HG02763 (cell line): ENCODE results near the gene GSS.

Experiments
- ATAC-seq: cut with Tn5 transposase; IDR thresholded peaks from one replicate; pipeline ENCODE4 v1.9.1; 2021; ENCODE audit warnings: mild to moderate bottlenecking, moderate library complexity; ENCODE audit not compliant: unreplicated experiment

GSS gene

DNA sequence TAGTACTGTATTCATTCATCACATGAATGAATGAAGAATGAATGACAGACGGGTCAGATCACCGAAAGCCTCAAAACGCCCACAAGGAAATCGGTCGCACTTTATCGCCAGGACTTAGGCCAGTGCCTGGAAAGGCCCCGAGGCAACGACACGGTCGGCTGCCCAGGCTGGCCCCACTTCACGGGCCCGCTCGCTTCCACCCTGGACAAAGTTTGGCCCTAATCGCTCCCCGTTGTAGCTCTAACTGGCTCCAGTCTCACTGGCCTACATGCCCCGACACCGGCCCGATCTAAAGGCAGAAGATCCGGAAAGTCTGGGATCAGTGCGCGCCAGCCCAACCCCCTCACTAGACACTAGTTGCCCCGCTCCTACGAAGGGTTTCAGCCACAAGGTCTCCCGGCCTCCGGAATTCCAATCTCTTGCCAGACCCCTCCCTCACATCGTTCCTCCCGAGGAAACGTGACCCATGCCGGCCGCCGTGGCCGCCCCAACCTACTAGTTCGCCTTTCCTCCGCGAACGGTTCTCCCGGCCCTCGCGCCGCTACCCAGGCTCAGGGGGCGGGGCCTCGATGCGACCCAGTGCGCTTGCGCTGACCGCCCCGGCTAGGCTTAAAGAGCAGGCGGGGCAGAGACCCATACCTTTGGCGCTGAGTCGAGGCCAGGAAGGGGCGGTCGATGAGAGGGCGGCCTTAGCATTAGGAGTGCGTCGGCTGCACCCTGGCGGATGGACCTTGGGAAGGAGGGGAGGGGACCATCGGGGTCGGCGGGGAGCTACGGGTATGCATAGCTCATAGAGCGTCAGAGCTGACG, at the start of gene GSS, which contains the start of gene MYH7B:
GSS (minus strand) TSS at position 576 of the 810 bp plus-strand sequence. CDS start 3,954 bp downstream, outside the sequence.
MYH7B (plus strand) TSS at position 638 of the 810 bp plus-strand sequence. CDS start 22,138 bp downstream, outside the sequence.
- peak; percentile 91 for ATAC-seq

DNA sequence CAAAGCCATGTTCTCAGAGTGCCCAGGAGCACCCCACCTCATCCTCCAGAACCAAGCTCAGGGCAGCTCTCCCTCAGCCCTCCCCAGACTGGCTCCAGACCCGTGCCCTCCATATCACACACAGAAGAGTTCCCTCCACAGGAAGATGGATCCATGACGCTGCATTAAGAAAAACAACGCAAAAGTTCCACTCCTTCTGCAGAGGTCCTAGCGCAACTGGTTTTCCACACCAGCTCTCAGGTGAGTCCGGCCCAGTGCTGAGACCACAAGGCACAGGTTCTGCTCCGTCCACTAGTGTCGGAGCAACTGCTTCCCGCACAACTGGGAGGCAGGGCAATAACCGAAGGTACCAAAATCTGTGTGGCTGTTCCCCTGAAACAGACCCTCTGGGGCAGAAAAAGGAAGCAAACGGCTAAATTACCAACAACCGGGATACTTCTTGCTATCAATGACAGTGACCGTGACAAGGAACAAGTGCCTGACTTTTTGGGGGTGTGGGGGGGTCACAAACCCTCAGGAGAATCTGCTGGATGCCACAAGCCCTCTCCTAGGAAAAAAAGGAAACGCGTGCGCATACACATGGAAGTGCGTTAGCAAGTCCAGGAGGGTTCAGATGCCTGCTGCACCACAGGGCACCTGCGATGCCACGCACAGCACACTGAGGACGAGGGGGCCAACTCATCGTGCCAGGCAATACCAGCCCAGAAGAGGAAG, 49.3 kb upstream of the GSS start:
- no peak for ATAC-seq

DNA sequence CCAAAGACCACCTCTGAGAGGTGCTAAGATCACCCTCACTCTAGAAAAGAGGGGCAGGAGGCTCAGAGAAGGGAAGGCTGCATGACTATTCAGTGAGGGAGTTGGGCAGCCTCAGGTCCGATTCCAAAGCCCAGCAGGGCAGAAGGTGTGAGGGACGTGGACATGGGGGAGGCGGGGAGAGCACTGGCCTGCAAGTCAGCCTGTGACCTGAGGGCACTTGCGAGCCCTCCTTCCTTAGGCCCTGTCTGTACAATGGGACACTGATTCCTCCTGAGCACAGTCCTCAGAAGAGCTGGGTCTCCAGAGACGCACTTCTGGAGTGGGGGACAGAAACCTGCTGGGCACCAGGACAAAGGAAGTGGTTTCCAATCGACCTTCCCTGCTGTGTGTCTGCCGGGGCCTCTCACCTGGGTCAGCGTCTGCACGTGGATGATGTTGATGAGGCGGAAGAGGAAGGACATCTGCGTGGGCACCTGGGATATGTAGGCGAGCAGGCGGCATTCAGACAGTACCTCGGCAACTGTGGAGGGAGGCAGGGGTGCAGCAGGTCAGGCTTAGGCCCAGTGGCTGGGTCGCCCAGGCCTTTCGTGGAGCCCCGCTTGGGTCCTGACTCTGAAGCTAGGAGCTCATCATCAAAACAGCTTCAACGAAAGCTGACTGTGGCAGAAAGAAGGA, 48.6 kb upstream of the GSS start:
- no peak for ATAC-seq

DNA sequence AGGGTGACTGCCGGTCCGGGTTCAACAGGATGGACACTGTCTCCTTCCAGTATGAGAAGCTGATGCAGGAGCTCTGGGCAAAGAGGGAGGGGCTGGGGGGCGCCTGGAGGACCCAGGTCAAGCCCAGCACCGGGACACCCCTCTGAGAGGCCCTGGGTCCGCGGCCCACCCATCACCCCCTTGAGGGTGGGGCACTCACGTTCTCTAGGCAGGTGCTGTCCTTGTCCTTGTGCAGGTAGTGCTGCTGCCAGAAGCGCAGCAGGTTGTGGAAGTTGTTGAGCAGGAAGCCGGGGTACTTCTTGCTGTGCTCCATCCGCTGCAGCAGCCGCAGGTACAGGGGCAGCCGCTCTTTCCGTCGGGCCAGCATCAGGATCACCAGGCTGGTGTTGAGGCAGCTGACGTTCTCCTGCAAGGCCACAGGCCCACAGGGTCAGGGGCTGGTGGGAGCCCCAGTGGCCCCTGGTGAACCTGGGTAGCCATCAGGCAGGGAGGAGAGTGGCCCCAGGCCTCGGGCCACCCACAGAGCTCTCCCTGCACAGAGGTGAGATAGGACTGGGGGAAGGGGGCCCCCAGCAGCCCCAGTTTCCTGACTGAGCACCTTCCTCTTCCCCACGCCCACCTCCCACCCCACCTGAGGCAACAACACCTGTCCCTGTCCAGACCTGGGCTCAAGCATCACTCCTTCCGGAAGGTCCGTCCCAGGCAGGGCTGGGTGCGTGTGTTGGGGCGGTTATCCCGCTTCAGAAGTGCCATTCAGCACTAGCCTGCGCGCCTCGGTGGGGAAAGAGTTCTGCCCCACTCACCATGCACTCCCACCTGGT, 47.8 kb upstream of the GSS start:
- ATAC-seq, result no peak

DNA sequence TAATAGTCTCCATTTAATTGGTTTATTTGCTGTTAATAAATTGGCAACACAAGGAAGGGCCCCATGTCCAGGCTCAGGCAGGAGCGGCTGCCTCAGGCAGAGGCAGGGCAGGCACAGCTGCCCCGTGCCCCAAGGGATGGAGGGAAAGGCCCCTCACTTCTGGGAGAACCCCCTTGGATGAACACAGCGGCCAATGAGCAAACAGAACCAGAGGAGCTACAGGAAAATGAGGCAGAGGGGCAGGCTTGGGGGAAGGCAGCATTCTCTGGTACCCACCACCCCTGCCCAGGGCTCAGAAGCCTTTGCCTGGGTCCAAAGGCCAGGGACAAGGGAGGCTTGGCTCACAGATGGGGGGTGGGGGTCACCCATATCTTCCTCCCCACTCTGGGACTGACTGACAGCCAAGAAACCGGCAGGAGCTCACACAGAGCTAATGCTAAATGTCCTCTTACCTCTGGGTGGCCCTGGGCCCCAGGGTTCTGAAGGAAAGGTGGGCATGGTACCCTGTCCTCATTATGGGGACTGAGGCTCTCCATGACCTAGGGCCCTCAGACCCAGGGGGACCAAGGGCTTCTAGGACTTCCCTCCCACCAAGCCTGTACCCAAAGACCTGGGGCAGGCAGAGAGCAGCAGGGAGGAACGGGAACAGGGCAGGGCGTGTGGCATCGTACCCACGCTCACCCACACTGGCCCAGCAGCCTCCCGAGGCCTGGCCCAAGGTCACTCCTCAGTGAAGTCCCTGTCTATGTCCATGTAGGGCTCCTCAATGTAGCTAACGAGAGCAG, 47.0 kb upstream of the GSS start:
- no peak for ATAC-seq

DNA sequence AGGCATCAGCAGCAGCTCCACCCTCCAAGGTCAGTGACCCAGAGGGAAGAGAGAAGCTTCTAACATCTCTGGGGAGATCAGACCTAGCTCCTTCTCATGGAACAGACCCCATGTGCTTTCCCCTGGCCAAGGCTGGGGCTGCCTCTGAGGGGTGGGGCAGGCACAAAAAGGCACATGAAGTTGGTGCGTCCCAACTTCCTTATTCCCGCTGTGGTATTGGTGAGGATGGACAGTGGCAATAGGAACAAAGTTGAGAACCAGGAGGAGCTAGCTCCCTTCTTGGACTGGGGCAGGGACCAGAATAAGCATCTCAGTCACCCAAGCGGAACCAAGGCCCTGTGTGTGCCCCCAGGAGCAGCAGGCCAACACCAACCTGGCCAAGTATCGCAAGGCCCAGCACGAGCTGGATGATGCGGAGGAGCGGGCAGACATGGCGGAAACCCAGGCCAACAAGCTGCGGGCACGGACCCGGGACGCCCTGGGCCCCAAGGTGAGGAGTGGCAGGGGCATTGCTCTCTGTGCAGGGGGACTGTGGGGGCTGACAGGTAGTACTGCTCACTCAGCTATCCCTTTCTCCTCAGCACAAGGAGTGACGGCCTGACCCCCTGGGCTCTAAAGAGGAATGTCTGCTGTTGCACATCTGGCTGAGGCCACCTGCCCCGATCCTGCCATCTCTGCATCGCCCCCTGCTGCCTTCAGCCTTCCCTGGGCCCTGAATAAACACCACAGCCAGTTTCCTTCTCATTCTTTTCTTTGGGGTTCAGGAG, 46.2 kb upstream of the GSS start:
- no peak for ATAC-seq

DNA sequence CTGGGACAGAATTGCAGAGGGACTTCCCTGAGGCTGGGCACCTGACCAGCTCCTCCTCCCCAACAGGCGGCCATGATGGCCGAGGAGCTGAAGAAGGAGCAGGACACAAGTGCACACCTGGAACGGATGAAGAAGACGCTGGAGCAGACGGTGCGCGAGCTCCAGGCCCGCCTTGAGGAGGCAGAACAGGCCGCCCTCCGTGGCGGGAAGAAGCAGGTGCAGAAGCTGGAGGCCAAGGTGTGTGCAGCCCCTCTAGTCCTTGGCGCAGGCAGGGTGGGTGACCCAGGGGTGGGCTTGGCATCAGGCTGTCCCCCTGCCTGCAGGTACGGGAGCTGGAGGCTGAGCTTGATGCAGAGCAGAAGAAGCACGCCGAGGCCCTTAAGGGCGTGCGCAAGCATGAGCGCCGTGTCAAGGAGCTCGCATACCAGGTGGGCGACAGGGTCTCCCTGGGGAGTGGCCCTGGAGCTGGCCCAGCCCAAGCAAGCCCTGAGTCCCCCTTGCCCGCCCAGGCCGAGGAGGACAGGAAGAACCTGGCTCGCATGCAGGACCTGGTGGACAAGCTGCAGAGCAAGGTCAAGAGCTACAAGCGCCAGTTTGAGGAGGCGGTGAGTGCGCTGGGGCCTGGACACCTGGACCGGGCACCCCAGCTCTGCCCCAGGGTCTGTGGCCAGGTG, 45.5 kb upstream of the GSS start:
- ATAC-seq, result no peak

DNA sequence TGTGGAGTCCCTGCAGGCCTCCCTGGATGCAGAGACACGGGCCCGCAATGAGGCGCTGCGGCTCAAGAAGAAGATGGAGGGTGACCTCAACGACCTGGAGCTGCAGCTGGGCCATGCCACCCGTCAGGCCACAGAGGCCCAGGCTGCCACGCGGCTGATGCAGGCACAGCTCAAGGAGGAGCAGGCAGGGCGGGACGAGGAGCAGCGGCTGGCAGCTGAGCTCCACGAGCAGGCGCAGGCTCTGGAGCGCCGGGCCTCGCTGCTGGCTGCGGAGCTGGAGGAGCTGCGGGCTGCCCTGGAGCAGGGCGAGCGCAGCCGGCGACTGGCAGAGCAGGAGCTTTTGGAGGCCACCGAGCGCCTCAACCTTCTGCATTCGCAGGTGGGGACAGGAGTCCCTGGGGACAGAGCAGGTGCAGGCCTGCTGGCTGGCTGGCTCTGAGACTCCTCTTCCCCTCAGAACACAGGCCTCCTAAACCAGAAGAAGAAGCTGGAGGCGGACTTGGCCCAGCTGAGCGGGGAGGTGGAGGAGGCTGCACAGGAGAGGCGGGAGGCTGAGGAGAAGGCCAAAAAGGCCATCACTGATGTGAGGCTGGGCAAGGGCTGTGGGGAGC, 44.8 kb upstream of the GSS start:
- ATAC-seq, result no peak

DNA sequence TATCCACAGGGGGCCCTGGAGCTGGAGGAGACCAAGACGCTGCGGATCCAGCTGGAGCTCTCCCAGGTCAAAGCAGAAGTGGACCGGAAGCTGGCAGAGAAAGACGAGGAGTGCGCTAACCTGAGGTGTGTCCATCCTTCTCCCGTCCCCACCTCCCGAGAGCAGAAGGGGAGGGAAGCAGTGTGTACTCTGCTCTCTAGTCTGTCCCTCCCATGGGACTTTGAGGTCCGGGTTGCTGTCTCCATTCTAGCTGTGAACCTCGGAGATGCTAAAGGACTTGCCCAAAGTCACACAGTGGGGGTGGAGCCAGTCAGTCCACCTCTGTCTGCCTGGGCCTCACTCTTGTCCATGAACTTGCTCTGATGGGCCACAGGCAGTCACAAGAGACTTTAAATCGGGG, 44.2 kb upstream of the GSS start:
- no peak for ATAC-seq

DNA sequence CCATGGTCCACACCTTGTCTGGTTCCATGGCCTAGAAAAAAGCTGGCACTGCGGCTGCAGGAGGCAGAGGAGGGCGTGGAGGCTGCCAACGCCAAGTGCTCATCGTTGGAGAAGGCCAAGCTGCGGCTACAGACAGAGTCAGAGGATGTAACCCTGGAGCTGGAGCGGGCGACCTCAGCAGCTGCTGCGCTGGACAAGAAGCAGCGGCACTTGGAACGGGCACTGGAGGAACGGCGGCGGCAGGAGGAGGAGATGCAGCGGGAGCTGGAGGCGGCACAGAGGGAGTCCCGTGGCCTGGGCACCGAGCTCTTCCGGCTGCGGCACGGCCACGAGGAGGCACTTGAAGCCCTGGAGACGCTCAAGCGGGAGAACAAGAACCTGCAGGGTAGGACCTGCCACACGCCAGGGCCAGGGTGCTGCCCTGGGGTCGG, 43.4 kb upstream of the GSS start:
- ATAC-seq, result no peak

DNA sequence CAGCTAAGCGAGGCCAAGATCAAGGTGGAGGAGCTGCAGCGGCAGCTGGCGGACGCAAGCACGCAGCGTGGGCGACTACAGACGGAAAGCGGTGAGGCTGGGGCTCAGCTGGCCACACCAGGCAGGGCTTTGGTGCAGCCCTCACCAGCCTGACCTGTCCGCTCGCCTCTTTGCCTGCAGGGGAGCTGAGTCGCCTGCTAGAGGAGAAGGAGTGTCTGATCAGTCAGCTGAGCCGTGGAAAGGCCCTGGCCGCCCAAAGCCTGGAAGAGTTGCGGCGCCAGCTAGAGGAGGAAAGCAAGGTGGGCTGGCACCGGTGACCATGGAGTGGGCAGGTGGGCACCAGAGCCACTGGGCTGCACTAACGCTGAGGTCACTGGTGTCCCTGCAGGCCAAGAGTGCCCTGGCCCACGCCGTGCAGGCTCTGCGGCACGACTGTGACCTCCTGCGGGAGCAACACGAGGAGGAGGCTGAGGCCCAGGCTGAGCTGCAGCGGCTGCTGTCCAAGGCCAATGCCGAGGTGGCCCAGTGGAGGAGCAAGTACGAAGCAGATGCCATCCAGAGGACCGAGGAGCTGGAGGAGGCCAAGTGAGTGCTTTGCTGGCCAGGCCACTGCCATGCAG, 42.8 kb upstream of the GSS start:
- ATAC-seq, result no peak

DNA sequence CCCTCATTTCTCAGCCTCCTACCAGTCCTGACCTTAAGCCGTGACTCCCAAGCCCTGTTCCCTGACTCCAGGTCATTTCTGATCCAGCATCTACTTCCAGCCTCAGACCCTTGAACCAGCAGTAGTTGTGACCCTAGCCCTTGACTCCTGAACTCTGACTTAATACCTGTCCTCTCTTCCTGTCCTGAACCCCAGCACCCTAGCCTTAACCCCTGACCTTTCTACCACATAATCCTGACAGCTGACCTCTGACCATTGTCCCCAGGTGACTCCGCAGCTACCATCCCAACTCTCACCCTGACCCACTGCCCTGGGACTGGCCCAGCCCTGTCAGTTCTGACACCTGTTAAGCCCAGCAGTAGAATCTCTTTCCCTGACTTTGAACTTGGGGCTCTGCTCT, 42.2 kb upstream of the GSS start:
- ATAC-seq, result no peak

DNA sequence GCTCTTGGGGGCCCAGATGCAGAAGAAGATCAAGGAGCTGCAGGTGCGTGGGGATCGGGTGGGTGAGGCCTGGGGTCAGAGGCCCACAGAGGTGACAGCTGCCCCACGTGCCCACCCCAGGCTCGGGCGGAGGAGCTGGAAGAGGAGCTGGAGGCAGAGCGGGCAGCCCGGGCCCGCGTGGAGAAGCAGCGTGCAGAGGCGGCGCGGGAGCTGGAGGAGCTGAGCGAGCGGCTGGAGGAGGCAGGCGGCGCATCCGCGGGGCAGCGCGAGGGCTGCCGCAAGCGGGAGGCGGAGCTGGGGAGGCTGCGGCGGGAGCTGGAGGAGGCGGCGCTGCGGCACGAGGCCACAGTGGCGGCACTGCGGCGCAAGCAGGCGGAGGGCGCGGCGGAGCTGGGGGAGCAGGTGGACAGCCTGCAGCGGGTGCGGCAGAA, 41.5 kb upstream of the GSS start:
- ATAC-seq, result no peak

DNA sequence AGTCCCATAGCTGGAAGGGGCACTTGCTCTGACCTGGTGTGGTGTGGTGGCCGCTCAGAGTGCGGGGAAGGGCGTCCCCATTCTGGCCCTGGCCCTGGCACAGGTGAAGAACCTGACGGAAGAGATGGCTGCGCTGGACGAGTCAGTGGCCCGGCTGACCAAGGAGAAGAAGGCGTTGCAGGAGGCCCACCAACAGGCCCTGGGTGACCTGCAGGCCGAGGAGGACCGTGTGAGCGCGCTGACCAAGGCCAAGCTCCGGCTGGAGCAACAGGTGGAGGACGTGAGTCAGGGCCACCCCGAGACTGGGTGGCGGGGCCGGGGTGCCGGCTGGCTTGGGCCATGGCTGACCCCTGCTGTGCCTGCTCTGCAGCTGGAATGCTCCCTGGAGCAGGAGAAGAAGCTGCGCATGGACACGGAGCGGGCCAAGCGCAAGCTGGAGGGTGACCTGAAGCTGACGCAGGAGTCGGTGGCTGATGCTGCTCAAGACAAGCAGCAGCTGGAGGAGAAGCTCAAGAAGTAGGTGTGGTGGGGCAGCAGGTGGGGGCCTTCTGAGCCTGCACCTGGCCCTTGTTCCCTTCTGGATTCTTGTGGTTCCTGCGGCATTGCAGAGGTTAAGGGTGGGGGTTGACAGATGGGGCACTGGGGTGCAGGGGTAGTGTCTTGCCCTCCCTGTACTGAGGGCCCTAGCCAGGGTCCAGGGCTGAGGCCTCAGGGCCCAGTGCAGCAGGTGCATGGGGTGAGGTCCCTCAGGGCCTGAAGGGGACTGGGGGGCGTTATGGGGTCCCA, 40.8 kb upstream of the GSS start:
- ATAC-seq, result no peak

DNA sequence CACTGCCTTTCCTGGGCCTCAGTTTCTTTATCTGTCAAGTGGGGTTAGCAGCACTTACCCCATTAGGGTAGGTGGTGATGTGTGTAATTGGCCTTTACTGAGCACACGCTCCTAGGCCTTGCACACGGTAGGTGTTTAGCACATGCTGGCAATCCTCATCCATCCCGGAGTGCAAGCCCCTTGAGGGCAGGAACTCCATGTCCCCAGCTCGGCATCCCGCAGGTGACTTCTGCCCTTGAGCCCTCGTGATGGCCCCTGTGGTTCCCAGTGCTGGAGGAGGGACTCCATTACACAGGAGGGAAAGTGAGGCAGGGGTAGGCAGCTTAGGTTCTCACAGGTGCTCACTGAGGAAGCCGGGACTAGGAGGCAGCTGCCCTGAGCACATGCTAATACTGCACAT, 40.1 kb upstream of the GSS start:
- no peak for ATAC-seq

DNA sequence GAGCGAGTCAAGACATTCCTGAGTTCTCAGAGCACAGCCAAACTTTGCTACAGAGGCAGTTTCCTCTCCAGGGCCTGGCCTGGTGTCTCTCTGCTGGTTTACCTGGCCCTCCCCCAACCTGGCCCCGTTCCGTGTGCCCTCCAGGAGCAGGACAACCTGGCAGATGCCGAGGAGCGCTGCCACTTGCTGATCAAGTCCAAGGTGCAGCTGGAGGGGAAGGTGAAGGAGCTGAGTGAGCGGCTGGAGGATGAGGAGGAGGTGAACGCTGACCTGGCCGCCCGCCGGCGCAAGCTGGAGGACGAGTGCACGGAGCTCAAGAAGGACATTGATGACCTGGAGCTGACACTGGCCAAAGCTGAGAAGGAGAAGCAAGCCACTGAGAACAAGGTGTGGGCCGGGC, 39.6 kb upstream of the GSS start:
- no peak for ATAC-seq

DNA sequence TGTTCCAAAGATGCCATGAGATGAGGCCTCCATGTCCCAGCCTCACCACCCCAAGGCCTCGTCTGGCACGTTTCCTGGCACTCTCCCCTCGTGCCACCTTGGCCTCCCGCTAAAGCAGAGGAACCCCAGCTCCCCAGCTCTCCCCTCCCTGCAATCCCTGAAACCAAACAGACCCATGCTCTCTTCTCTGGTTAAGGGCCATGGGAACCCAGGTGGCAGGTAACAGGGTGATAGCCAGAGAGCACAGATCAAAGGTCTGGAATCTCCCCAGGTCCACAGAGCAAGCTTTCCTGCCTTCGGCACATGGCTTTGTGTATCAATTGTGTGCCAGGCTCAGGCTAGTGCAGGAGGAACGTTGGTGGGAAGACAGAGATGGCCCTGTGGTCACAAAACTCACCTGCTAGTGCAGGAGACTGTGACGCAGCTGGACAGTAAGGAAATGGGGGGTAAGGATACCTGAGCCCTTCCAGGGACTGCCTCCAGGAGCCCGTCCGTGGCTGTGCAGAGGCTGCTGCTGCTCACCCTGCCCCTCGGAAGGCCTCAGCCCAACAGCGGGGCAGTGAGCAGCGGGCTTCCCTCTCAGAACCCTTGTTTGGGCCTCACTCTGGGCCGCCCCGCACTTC, 39.0 kb upstream of the GSS start:
- ATAC-seq, result no peak
